ENCODE measurements around the gene KRT8.
"Not testable (repeated sequence)": the region's sequence is repeated elsewhere in the genome, so short reads cannot be mapped to it uniquely, and the experiment has no call there.

The KRT8 gene

DNA sequence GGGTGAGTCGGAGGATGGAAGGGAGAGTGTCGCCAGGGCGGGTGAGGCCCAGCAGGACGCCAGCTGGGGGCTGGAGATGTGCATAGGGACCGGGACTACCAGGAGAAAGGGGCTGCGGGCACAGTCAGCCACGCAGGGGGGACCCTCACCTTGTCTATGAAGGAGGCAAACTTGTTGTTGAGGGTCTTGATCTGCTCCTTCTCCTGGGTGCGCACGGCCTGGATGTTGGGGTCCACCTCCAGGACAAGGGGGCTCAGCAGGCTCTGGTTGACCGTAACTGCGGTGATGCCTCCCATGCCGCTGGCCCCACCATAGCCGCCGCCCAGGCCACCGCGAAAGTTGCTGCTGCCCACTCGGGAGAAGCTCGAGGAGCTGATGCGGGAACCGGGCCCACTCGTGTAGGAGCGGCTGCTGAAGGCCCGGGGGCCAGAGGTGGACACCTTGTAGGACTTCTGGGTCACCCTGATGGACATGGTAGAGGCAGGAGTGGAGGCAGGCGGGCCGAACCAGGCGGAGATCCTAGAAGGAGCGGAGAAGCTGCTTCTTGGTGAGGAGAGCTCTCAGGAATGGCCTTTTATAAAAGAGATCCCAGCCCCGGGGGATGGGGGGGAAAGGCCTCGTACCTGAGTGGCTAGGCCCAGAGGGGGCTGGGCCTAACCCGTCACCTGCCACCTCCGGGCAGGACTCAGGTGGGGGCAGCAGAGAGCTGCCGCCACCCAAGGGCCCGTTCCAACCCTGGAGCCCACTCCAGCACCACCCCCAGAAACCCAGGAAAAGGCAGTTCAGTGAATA is at the start of gene KRT8:
TSS of gene KRT8 (minus strand) at position 568 of the 792 bp plus-strand sequence. CDS start at position 473, 95 bp downstream.
- not testable (repeated sequence) for H3K27me3 ChIP-seq (replicated peaks; ENCODE audit: control insufficient read depth, insufficient read depth, low read length); DNase-seq (ENCODE audit: low read depth); H3K9me3 ChIP-seq (ENCODE audit: control insufficient read depth, low read length); H3K36me3 ChIP-seq (ENCODE audit: control insufficient read depth, insufficient read depth, low read length, severe bottlenecking); H3K4me3 ChIP-seq (ENCODE audit: low read length)
- peak within 1 kb of the TSS; percentile 34 for H3K9ac ChIP-seq (ENCODE audit: low read length)
- H3K4me1 ChIP-seq (ENCODE audit: control insufficient read depth, insufficient read depth, low read length), result peaks cover 11% of the 10 kb centered on the region

DNA sequence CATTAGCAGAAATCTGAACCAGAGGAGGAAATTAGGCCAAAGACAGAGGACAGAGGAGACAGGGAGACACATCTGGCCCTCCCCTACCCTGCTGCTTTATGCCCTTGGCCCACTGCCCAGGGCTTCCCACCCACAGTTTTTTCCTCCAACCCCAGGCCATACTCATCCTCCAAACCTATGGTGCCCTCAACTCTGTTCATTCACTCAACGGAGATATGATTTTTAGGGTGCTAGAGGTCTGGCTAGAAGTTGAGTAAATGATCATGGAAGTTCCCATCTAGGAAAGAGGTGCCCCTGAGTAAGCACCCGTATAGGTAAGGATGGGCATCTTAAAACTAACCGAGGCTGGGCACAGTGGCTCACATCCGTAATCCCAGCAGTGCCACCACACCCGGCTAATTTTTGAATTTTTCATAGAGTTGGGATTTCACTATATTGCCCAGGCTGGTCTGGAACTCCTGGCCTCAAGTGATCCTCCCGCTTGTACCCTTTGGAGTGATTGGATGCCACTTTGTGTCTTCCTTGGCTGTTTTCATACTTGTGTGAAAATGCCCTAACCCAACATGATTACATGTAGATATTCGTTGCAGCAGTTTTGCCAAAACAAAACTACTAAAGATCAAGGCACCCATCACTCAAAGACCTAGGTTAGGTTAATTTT is 48.4 kb upstream of the KRT8 start:
- Histone ChIP-seq H3K4me3 (ENCODE audit: low read length) (no peak overlapping the region), H3K36me3 (ENCODE audit: control insufficient read depth, insufficient read depth, low read length, severe bottlenecking) (no peaks in the 10 kb centered on the region), H3K27me3 (replicated peaks; ENCODE audit: control insufficient read depth, insufficient read depth, low read length) (peaks cover 26% of the 10 kb centered on the region), H3K4me1 (ENCODE audit: control insufficient read depth, insufficient read depth, low read length) (no peaks in the 10 kb centered on the region), H3K9ac (ENCODE audit: low read length) (no peak overlapping the region), H3K9me3 (ENCODE audit: control insufficient read depth, low read length) (no peaks in the 10 kb centered on the region)
- DNase-seq (ENCODE audit: low read depth), result no peak

DNA sequence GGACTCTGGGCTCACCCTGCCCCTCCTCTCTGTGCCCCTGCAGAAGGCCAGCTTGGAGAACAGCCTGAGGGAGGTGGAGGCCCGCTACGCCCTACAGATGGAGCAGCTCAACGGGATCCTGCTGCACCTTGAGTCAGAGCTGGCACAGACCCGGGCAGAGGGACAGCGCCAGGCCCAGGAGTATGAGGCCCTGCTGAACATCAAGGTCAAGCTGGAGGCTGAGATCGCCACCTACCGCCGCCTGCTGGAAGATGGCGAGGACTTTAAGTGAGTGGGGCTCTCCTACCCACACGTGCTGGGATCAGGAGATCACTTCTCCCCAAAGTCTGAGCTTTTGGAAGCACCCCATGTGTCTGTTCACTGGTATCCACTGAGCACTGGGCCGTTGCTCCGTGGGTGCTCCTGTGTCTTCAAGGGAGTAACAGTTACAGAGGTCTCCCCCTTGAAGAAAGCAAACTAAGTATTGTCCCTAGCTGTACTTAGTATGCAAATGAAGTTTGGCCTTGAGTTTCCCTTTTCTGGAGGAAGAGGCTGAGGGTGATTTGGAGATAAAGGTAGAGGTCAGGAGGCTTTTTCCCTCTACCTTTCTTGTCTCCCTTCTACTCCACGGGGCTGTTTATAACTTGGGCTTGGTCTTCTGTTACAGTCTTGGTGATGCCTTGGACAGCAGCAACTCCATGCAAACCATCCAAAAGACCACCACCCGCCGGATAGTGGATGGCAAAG is 47.4 kb upstream of the KRT8 start:
- no peak overlapping the region for H3K4me3 ChIP-seq (ENCODE audit: low read length)
- no peaks in the 10 kb centered on the region for H3K4me1 ChIP-seq (ENCODE audit: control insufficient read depth, insufficient read depth, low read length)
- no peak overlapping the region for H3K9ac ChIP-seq (ENCODE audit: low read length)
- peaks cover 26% of the 10 kb centered on the region for H3K27me3 ChIP-seq (replicated peaks; ENCODE audit: control insufficient read depth, insufficient read depth, low read length)
- H3K9me3 ChIP-seq (ENCODE audit: control insufficient read depth, low read length), result no peaks in the 10 kb centered on the region
- no peaks in the 10 kb centered on the region for H3K36me3 ChIP-seq (ENCODE audit: control insufficient read depth, insufficient read depth, low read length, severe bottlenecking)
- DNase-seq (ENCODE audit: low read depth), result no peak

DNA sequence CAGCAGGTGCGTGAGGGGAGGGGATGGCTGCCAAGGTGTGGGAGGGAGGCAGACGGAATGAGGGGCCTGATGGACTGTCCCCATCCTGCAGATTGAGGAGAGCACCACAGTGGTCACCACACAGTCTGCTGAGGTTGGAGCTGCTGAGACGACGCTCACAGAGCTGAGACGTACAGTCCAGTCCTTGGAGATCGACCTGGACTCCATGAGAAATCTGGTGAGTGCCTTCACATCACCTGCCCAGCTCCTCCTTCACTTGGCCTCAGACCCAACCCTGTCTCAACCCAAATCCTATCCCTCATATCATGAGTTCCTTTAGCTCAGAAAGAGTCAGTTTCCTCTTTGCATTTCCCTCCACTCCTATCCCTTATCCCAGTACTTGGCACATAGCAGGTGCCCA is 46.8 kb upstream of the KRT8 start:
- Histone ChIP-seq H3K9me3 (ENCODE audit: control insufficient read depth, low read length) (no peaks in the 10 kb centered on the region), H3K9ac (ENCODE audit: low read length) (no peak overlapping the region), H3K4me3 (ENCODE audit: low read length) (no peak overlapping the region), H3K27me3 (replicated peaks; ENCODE audit: control insufficient read depth, insufficient read depth, low read length) (peaks cover 29% of the 10 kb centered on the region), H3K4me1 (ENCODE audit: control insufficient read depth, insufficient read depth, low read length) (no peaks in the 10 kb centered on the region), H3K36me3 (ENCODE audit: control insufficient read depth, insufficient read depth, low read length, severe bottlenecking) (no peaks in the 10 kb centered on the region)
- no peak for DNase-seq (ENCODE audit: low read depth)

DNA sequence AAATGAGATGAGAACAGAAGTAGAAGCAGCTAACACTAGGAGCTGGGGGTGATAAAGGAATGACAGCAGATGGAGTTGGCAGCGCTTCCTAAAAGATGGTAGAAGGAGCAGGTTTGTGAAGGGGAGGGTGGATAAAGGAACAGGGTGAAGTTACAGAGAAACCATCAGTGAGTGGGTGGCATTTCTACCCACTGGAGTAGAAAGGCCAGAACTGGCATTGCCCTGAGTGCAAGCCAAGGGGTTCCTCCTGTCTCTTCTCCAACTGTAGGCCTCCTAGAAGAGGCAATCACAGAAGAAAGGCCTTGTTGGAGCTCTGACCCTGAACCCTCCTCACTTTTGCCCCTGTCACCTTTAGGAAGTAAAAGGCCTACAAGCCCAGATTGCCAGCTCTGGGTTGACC is 46.2 kb upstream of the KRT8 start:
- H3K27me3 ChIP-seq (replicated peaks; ENCODE audit: control insufficient read depth, insufficient read depth, low read length), result peaks cover 29% of the 10 kb centered on the region
- H3K4me1 ChIP-seq (ENCODE audit: control insufficient read depth, insufficient read depth, low read length), result peaks cover 4% of the 10 kb centered on the region
- H3K4me3 ChIP-seq (ENCODE audit: low read length), result no peak overlapping the region
- no peak for DNase-seq (ENCODE audit: low read depth)
- no peak overlapping the region for H3K9ac ChIP-seq (ENCODE audit: low read length)
- H3K9me3 ChIP-seq (ENCODE audit: control insufficient read depth, low read length), result no peaks in the 10 kb centered on the region
- no peaks in the 10 kb centered on the region for H3K36me3 ChIP-seq (ENCODE audit: control insufficient read depth, insufficient read depth, low read length, severe bottlenecking)

DNA sequence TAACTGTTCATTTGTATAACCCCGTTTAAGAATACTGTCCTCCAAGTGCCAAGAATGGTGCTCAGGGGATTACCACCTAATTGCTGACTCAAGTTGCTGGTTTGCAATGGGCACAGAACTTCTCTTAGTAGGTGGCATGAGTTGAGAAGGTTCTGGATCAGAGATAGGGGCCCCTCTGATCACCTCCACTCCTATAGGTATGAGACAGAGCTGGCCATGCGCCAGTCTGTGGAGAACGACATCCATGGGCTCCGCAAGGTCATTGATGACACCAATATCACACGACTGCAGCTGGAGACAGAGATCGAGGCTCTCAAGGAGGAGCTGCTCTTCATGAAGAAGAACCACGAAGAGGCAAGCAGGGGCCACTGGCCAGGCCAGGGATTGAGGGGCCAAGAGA is 45.7 kb upstream of the KRT8 start:
- Histone ChIP-seq H3K27me3 (replicated peaks; ENCODE audit: control insufficient read depth, insufficient read depth, low read length) (peaks cover 29% of the 10 kb centered on the region), H3K9me3 (ENCODE audit: control insufficient read depth, low read length) (no peaks in the 10 kb centered on the region), H3K36me3 (ENCODE audit: control insufficient read depth, insufficient read depth, low read length, severe bottlenecking) (no peaks in the 10 kb centered on the region), H3K4me1 (ENCODE audit: control insufficient read depth, insufficient read depth, low read length) (peaks cover 10% of the 10 kb centered on the region), H3K4me3 (ENCODE audit: low read length) (no peak overlapping the region), H3K9ac (ENCODE audit: low read length) (no peak overlapping the region)
- no peak for DNase-seq (ENCODE audit: low read depth)

DNA sequence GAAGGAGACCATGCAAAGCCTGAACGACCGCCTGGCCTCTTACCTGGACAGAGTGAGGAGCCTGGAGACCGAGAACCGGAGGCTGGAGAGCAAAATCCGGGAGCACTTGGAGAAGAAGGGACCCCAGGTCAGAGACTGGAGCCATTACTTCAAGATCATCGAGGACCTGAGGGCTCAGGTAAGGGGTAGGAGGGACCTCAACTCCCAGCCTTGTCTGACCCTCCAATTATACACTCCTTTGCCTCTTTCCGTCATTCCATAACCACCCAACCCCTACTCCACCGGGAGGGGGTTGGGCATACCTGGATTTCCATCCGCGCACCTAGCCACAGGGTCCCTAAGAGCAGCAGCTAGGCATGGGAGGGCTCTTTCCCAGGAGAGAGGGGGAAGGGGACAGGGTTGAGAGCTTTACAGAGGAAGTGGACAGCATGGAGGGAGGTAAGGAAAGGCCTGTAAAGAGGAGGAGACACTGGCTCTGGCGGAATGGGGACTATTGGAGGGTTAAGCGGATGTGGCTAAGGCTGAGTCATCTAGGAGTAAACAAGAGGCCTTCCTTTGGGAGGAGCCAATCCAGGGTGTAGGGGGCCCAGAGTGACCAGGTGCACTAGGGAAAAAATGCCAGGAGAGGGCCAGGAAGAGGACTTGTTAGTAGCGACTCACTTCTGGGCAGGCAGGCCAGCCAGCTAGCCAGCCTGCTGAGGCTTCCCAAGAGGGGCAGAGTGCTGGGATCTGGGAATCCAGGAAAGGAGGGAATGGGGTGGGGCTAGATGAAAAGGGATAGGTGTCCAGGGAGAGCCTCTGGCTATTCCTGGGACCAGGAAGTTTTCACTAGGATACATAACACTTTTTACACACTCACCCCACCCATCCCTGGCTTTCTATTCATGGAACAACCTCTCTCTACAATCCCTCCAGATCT is 44.8 kb upstream of the KRT8 start:
- peaks cover 29% of the 10 kb centered on the region for H3K27me3 ChIP-seq (replicated peaks; ENCODE audit: control insufficient read depth, insufficient read depth, low read length)
- DNase-seq (ENCODE audit: low read depth), result no peak
- H3K4me3 ChIP-seq (ENCODE audit: low read length), result peak overlapping the region; percentile 52
- peaks cover 14% of the 10 kb centered on the region for H3K4me1 ChIP-seq (ENCODE audit: control insufficient read depth, insufficient read depth, low read length)
- no peaks in the 10 kb centered on the region for H3K9me3 ChIP-seq (ENCODE audit: control insufficient read depth, low read length)
- H3K36me3 ChIP-seq (ENCODE audit: control insufficient read depth, insufficient read depth, low read length, severe bottlenecking), result no peaks in the 10 kb centered on the region
- no peak overlapping the region for H3K9ac ChIP-seq (ENCODE audit: low read length)

DNA sequence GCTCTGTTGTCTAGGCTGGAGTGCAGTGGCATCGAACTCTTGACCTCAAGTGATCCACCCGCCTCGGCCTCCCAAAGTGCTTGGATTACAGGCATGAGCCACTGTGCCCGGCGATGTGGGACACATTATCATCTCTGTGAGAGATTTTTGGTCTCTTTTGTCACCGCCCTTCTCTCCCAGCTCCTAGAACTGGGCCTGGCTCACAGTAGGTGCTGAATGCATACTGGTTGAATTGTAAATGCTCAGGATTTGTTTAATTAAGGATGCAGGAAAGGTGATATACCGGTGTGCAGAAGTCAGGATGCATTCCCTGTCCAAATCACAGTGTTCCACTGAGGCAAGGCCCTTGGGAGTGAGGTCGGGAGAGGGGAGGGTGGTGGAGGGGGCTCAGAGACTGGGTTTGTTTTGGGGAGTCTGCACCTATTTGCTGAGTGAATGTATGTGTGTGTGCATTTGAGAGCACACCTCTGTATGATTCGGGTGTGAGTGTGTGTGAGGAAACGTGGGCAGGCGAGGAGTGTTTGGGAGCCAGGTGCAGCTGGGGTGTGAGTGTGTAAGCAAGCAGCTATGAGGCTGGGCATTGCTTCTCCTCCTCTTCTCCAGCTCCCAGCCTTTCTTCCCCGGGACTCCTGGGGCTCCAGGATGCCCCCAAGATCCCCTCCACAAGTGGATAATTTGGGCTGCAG is 43.0 kb upstream of the KRT8 start:
- DNase-seq (ENCODE audit: low read depth), result no peak
- no peaks in the 10 kb centered on the region for H3K9me3 ChIP-seq (ENCODE audit: control insufficient read depth, low read length)
- H3K9ac ChIP-seq (ENCODE audit: low read length), result no peak overlapping the region
- H3K4me1 ChIP-seq (ENCODE audit: control insufficient read depth, insufficient read depth, low read length), result peaks cover 14% of the 10 kb centered on the region
- no peak overlapping the region for H3K4me3 ChIP-seq (ENCODE audit: low read length)
- H3K36me3 ChIP-seq (ENCODE audit: control insufficient read depth, insufficient read depth, low read length, severe bottlenecking), result no peaks in the 10 kb centered on the region
- H3K27me3 ChIP-seq (replicated peaks; ENCODE audit: control insufficient read depth, insufficient read depth, low read length), result peaks cover 46% of the 10 kb centered on the region

DNA sequence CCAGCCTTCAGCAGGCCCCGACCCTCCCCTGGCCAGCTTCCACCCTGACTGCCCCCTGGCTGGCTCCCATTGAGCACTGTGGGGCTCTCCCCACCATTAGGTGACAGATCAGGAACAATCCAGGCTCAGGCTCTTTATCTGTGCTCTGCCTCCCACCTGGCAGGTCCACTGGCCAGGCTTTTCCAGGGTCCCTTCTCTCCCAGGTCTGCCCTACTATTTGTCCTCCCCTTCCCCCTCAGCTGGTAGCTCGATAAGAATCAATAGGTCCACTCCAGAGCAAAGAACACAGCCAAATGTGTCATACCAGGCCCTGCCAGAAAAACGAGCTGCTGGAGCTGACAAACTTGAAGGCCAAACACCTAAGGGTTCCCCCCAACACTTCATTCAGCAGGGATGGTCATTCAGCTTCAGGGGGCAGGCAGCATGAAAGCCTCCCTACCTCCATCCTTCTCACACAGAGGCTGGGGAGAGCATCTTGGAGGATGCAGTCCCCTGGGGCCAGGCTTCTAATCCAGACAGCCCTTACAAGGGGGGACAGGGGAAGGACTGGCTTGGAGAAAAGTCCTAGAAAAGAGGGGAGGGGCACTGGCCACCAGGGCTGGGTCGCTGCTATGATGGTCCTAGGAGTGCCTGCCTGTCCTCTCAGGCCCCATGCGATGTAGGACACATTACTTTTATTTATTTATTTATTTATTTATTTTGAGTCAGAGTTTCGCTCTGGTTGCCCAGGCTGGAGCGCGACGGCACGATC is 42.1 kb upstream of the KRT8 start:
- no peaks in the 10 kb centered on the region for H3K36me3 ChIP-seq (ENCODE audit: control insufficient read depth, insufficient read depth, low read length, severe bottlenecking)
- H3K4me1 ChIP-seq (ENCODE audit: control insufficient read depth, insufficient read depth, low read length), result peaks cover 14% of the 10 kb centered on the region
- H3K27me3 ChIP-seq (replicated peaks; ENCODE audit: control insufficient read depth, insufficient read depth, low read length), result peaks cover 55% of the 10 kb centered on the region
- H3K4me3 ChIP-seq (ENCODE audit: low read length), result no peak overlapping the region
- H3K9me3 ChIP-seq (ENCODE audit: control insufficient read depth, low read length), result no peaks in the 10 kb centered on the region
- no peak for DNase-seq (ENCODE audit: low read depth)
- H3K9ac ChIP-seq (ENCODE audit: low read length), result no peak overlapping the region

DNA sequence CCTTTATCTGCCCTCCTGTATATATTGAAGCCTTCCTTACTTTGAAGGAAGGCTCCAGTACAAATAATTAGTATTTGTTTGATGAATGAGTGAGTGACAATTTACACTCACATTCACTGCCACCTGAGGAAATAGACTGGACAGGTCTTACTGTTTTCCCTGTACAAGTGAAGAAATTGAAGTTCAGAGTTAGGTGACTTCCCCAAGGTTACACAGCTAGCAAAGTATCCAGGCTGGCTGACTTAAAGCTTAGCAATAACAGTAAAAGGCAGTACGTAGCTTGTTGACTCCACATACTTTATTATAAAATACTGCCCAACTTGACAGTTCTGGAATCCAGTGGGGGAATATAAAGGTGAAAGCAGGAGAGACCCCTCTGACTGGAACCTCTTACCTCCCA is 41.5 kb upstream of the KRT8 start:
- H3K4me3 ChIP-seq (ENCODE audit: low read length), result no peak overlapping the region
- no peak overlapping the region for H3K9ac ChIP-seq (ENCODE audit: low read length)
- peaks cover 14% of the 10 kb centered on the region for H3K4me1 ChIP-seq (ENCODE audit: control insufficient read depth, insufficient read depth, low read length)
- H3K9me3 ChIP-seq (ENCODE audit: control insufficient read depth, low read length), result no peaks in the 10 kb centered on the region
- no peaks in the 10 kb centered on the region for H3K36me3 ChIP-seq (ENCODE audit: control insufficient read depth, insufficient read depth, low read length, severe bottlenecking)
- no peak for DNase-seq (ENCODE audit: low read depth)
- H3K27me3 ChIP-seq (replicated peaks; ENCODE audit: control insufficient read depth, insufficient read depth, low read length), result peaks cover 53% of the 10 kb centered on the region
